ENCODE data around the gene TBC1D22B.

The TBC1D22B gene

DNA sequence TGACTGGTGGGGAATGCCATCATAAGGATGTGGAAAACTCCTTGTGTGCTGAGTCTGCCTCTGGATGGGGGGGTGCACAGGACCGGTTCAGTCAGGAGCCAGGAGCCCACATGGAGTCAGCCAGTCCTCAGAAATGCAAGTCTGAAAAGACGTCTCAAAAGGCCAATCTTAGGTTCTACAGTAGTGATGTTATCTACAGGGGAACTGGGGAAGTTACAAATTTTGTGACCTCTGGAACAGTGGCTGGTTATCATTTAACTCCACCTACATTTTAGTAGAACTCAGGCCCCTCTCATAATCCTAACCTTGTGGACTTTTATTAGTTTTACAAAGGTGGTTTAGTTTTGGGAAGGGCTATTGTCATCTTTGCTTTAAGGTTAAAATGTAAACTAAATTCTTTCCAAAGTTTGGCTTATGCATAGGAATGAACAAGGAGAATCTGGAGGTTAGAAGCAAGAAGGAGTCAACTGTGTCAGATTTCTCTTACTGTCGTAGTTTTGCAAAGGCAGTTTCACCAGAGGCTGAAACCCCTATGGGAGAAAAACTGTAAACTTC lies 13.7 kb upstream of the TBC1D22B start:
- peaks cover 5% of the 10 kb centered on the region for H3K4me1 Mint-ChIP-seq
- ATAC-seq (ENCODE audit: low read depth) = no peak
- H3K4me3 Mint-ChIP-seq = no peak overlapping the region
- H3K9me3 Mint-ChIP-seq = no peaks in the 10 kb centered on the region
- no peaks in the 10 kb centered on the region for H3K36me3 Mint-ChIP-seq
- peaks cover 8% of the 10 kb centered on the region for H3K27me3 Mint-ChIP-seq
- H3K27ac Mint-ChIP-seq = no peak overlapping the region
- DNase-seq (ENCODE audit: low spot score in 2 of 2) = no peak

- no peaks in the 10 kb centered on the region for H3K36me3 Mint-ChIP-seq
- H3K9me3 Mint-ChIP-seq = no peaks in the 10 kb centered on the region
- no peak overlapping the region for H3K27ac Mint-ChIP-seq
- no peak overlapping the region for H3K4me3 Mint-ChIP-seq
- DNase-seq (ENCODE audit: low spot score in 2 of 2) = no peak
- no peak for ATAC-seq (ENCODE audit: low read depth)
- peaks cover 5% of the 10 kb centered on the region for H3K4me1 Mint-ChIP-seq
- peaks cover 8% of the 10 kb centered on the region for H3K27me3 Mint-ChIP-seq
Measured at GRCh38 chr6:37244430-37245310, 12.9 kb upstream of the TBC1D22B start.

DNA sequence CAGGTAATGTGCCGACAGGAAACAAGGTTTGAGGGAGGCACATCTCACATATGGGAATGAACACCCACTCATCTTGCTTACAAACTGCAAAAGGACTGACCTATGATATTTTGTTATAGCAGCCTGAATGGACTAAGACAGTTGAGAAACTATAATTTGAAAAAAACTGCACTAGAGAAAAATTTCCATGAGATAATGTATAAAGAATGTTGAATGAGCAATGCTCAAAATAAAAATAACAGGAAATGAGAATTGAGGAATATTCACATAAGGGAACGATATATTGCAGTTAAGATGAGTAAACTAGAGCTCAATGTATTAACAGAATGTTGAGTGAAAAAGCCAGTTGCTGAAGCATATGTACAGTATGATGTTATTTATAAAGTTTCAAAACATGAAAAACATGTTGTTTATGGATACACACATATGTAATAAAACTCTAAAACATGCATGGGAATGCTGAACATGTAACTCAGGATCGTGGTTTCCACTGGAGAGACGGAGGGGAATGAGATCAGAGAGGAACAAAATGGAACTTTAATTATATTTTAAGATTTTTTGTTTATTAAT lies 6.3 kb upstream of the TBC1D22B start:
- H3K27me3 Mint-ChIP-seq = peaks cover 5% of the 10 kb centered on the region
- no peaks in the 10 kb centered on the region for H3K9me3 Mint-ChIP-seq
- H3K27ac Mint-ChIP-seq = no peak overlapping the region
- no peak for ATAC-seq (ENCODE audit: low read depth)
- no peak overlapping the region for H3K4me3 Mint-ChIP-seq
- DNase-seq (ENCODE audit: low spot score in 2 of 2) = no peak
- no peaks in the 10 kb centered on the region for H3K36me3 Mint-ChIP-seq
- H3K4me1 Mint-ChIP-seq = no peaks in the 10 kb centered on the region

DNA sequence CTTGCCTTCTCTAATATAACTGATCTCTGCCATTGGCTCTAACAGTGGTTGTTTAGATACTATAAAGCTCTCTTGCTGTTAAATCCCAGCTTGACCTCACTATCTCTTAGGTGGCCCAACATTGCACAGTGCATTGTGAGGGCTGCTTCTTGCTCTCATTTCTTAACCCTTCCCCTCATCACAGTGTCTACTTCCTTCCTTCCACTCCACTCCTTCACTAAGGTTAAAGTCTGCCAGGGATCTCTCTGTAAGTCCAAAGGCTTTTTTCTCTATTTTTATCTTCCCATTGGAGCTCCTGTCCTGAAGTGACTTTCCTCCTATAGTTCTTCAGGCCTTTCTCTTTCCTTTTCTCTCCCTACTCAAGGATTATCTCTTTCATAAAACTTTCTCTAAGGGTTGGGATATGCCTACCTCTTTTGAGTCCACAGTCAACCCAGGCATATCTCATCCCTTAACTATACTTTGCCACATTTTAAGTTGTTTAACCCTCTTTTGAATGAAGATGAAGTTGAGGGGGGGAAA lies 4.0 kb upstream of the TBC1D22B start:
- H3K4me3 Mint-ChIP-seq = no peak overlapping the region
- peaks cover 1% of the 10 kb centered on the region for H3K27me3 Mint-ChIP-seq
- no peak for DNase-seq (ENCODE audit: low spot score in 2 of 2)
- ATAC-seq (ENCODE audit: low read depth) = no peak
- H3K27ac Mint-ChIP-seq = no peak overlapping the region
- no peaks in the 10 kb centered on the region for H3K36me3 Mint-ChIP-seq
- peaks cover 12% of the 10 kb centered on the region for H3K4me1 Mint-ChIP-seq
- H3K9me3 Mint-ChIP-seq = no peaks in the 10 kb centered on the region

- DNase-seq (ENCODE audit: low spot score in 2 of 2) (no peak), ATAC-seq (ENCODE audit: low read depth) (no peak)
- Mint-ChIP-seq H3K27ac (no peak overlapping the region), H3K4me3 (no peak overlapping the region), H3K4me1 (peaks cover 20% of the 10 kb centered on the region), H3K9me3 (no peaks in the 10 kb centered on the region), H3K36me3 (no peaks in the 10 kb centered on the region), H3K27me3 (peaks cover 1% of the 10 kb centered on the region)
Measured at GRCh38 chr6:37254881-37255280, 2.7 kb upstream of the TBC1D22B start.

DNA sequence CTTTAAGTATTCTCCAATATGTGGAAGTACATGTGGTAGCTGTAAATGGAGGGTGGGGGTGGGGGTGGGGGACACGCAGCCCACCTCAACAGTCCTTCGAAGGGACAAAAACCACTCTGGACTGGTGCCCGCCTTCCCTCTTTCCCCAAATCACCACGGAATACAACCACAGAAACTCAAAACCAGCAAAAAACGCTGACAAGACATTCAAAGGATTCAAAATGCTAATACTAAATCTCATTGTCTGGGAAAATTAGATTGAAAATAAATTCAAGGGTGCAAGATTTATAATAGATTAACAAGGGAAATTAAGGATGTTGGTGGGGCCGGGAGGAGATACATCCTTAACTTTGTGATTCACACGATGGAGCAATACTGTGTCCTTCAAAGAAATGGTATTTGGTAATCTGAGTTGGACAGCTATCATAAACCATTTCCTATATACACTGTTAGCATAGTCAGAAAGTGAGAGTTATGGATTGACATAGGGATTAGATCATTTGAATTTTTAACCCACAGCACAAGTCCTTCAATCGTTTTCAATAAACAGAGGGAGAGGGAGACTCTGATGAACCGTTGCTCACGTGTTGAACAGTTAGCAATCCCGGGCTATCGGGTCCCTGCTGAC lies 766 bp upstream of the TBC1D22B start:
- Mint-ChIP-seq H3K27ac (no peak overlapping the region), H3K4me3 (peak overlapping the region; percentile 46), H3K27me3 (no peaks in the 10 kb centered on the region), H3K4me1 (peaks cover 23% of the 10 kb centered on the region), H3K36me3 (peaks cover 2% of the 10 kb centered on the region), H3K9me3 (no peaks in the 10 kb centered on the region)
- no peak for DNase-seq (ENCODE audit: low spot score in 2 of 2)
- no peak for ATAC-seq (ENCODE audit: low read depth)

- peaks cover 23% of the 10 kb centered on the region for H3K4me1 Mint-ChIP-seq
- H3K4me3 Mint-ChIP-seq = peak overlapping the region; percentile 94
- H3K27me3 Mint-ChIP-seq = no peaks in the 10 kb centered on the region
- peak overlapping the region; percentile 96 for H3K27ac Mint-ChIP-seq
- DNase-seq (ENCODE audit: low spot score in 2 of 2) (no peak), ATAC-seq (ENCODE audit: low read depth) (no peak)
- H3K9me3 Mint-ChIP-seq = no peaks in the 10 kb centered on the region
- peaks cover 2% of the 10 kb centered on the region for H3K36me3 Mint-ChIP-seq
Measured at GRCh38 chr6:37257320-37257633, 295 bp upstream of the TBC1D22B start.

DNA sequence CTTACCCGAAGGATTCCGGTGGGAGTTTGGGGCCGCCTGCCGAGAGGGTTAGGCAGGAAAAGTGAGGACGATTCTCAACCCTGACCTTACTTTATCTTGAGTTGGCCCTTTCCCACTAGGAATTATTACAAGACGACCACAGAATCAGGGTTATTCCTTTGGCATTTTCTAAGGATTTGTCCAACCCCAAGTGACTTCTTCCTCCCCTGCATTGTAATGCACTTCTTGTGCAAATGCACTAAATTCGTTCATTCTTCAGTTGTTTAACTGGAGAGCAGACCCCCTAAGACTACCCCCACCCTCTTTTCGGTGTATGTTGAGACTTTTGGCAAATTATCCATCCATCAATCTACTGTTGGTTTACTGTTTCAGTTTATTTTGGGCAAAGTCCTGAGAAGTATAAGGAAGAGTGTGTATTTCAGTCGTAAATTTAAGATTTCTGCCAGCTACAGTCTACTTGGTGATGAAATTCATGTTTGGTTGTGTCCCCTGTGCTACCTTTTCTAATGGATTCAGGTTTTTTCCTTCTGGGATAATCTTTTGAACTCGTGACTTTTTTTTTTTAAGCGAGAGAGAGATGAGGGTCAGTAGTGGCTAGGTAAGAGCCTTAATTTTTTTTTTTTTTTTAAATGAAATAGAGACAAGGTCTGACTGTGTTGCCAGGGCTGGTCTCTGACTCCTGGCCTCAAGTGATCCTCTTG lies 983 bp downstream of the TBC1D22B start:
- peaks cover 2% of the 10 kb centered on the region for H3K36me3 Mint-ChIP-seq
- peaks cover 28% of the 10 kb centered on the region for H3K4me1 Mint-ChIP-seq
- H3K27ac Mint-ChIP-seq = peak overlapping the region; percentile 96
- DNase-seq (ENCODE audit: low spot score in 2 of 2) = no peak
- no peak for ATAC-seq (ENCODE audit: low read depth)
- H3K9me3 Mint-ChIP-seq = no peaks in the 10 kb centered on the region
- peak overlapping the region; percentile 94 for H3K4me3 Mint-ChIP-seq
- no peaks in the 10 kb centered on the region for H3K27me3 Mint-ChIP-seq

GRCh38 chr6:37259191-37259590 lies 1.6 kb downstream of the TBC1D22B start:
- DNase-seq (ENCODE audit: low spot score in 2 of 2) (no peak), ATAC-seq (ENCODE audit: low read depth) (no peak)
- Mint-ChIP-seq H3K4me3 (peak overlapping the region; percentile 46), H3K27me3 (no peaks in the 10 kb centered on the region), H3K27ac (peak overlapping the region; percentile 78), H3K36me3 (peaks cover 2% of the 10 kb centered on the region), H3K9me3 (no peaks in the 10 kb centered on the region), H3K4me1 (peaks cover 28% of the 10 kb centered on the region)

GRCh38 chr6:37260040-37260439 lies 2.5 kb downstream of the TBC1D22B start:
- no peaks in the 10 kb centered on the region for H3K27me3 Mint-ChIP-seq
- DNase-seq (ENCODE audit: low spot score in 2 of 2) (no peak), ATAC-seq (ENCODE audit: low read depth) (no peak)
- peaks cover 34% of the 10 kb centered on the region for H3K4me1 Mint-ChIP-seq
- H3K36me3 Mint-ChIP-seq = peaks cover 2% of the 10 kb centered on the region
- H3K27ac Mint-ChIP-seq = peak overlapping the region; percentile 78
- no peaks in the 10 kb centered on the region for H3K9me3 Mint-ChIP-seq
- H3K4me3 Mint-ChIP-seq = no peak overlapping the region

GRCh38 chr6:37260444-37260843 lies 2.9 kb downstream of the TBC1D22B start:
- Mint-ChIP-seq H3K4me1 (peaks cover 36% of the 10 kb centered on the region), H3K27ac (no peak overlapping the region), H3K4me3 (no peak overlapping the region), H3K27me3 (no peaks in the 10 kb centered on the region), H3K36me3 (peaks cover 2% of the 10 kb centered on the region), H3K9me3 (no peaks in the 10 kb centered on the region)
- no peak for ATAC-seq (ENCODE audit: low read depth)
- no peak for DNase-seq (ENCODE audit: low spot score in 2 of 2)

GRCh38 chr6:37261198-37261597 lies 3.6 kb downstream of the TBC1D22B start:
- Mint-ChIP-seq H3K27ac (no peak overlapping the region), H3K4me3 (no peak overlapping the region), H3K9me3 (no peaks in the 10 kb centered on the region), H3K4me1 (peaks cover 37% of the 10 kb centered on the region), H3K36me3 (peaks cover 3% of the 10 kb centered on the region), H3K27me3 (no peaks in the 10 kb centered on the region)
- ATAC-seq (ENCODE audit: low read depth) (no peak), DNase-seq (ENCODE audit: low spot score in 2 of 2) (no peak)

GRCh38 chr6:37262446-37263026 lies 5.0 kb downstream of the TBC1D22B start:
- Mint-ChIP-seq H3K36me3 (peaks cover 3% of the 10 kb centered on the region), H3K4me3 (no peak overlapping the region), H3K9me3 (no peaks in the 10 kb centered on the region), H3K4me1 (peaks cover 31% of the 10 kb centered on the region), H3K27ac (no peak overlapping the region), H3K27me3 (no peaks in the 10 kb centered on the region)
- DNase-seq (ENCODE audit: low spot score in 2 of 2) = no peak
- no peak for ATAC-seq (ENCODE audit: low read depth)
